Measurements from ENCODE around the gene NTM.

DNA sequence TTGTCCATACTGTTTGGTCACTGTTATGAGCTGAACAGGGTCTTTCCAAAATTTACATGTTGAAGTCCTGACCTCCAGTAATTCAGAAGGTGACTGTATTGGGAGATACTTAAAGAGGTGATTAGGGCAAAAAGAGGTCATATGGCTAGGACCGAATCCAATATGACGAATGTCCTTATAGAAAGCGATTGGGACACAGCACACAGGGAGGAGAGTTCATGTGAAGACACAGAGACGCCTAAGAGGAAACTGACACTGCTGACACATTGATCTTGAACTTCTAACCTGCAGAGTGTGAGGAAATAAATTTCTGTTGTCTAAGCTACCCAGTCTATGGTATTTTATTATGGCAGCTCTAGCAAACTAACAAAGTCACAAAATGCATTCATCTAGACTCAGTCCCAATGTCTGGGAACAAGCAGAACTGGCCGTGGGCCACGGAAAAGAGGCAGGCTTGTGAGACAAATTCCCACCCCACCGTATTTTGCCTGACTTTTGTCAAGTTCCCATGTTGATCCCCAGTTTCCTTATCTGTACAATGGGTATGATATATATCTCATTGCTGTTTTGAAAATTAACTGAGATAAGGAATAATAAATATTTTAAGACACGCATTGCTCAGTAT, 295.0 kb downstream of the NTM start:
- TF ChIP-seq YY1 (IDR thresholded peaks at IDR 0.05; ENCODE audit: extremely low read depth, insufficient replicate concordance, low read depth, low read length) = no peak
- TF ChIP-seq, protein P1, sequence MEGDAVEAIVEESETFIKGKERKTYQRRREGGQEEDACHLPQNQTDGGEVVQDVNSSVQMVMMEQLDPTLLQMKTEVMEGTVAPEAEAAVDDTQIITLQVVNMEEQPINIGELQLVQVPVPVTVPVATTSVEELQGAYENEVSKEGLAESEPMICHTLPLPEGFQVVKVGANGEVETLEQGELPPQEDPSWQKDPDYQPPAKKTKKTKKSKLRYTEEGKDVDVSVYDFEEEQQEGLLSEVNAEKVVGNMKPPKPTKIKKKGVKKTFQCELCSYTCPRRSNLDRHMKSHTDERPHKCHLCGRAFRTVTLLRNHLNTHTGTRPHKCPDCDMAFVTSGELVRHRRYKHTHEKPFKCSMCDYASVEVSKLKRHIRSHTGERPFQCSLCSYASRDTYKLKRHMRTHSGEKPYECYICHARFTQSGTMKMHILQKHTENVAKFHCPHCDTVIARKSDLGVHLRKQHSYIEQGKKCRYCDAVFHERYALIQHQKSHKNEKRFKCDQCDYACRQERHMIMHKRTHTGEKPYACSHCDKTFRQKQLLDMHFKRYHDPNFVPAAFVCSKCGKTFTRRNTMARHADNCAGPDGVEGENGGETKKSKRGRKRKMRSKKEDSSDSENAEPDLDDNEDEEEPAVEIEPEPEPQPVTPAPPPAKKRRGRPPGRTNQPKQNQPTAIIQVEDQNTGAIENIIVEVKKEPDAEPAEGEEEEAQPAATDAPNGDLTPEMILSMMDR (IDR thresholded peaks at IDR 0.05 in 2 of 3, conservative IDR thresholded peaks at IDR 0.05 in 1 of 3; ENCODE audit: borderline replicate concordance in 1 of 3, insufficient read depth in 1 of 3, low read depth in 2 of 3, low read length in 2 of 3) = no peak
- no peak for TF ChIP-seq POLR2A (IDR thresholded peaks at IDR 0.05; ENCODE audit: borderline replicate concordance, extremely low read depth, insufficient read depth, insufficient read length)
- TF ChIP-seq EZH2phosphoT487 (IDR thresholded peaks at IDR 0.05; ENCODE audit: borderline replicate concordance) = no peak
- TF ChIP-seq SRF (IDR thresholded peaks at IDR 0.05; ENCODE audit: low read depth) = no peak
- no peak for TF ChIP-seq EZH2 (IDR thresholded peaks at IDR 0.05)
- no peak for TF ChIP-seq ZBTB33 (IDR thresholded peaks at IDR 0.05; ENCODE audit: extremely low read depth, insufficient replicate concordance, low read length)
- TF ChIP-seq TCF7L2 (IDR thresholded peaks at IDR 0.05; ENCODE audit: borderline replicate concordance, extremely low read depth, insufficient read depth, insufficient read length) = no peak
- no peak for TF ChIP-seq RAD21 (IDR thresholded peaks at IDR 0.05; ENCODE audit: low read depth)
- no peak for TF ChIP-seq POLR2AphosphoS5 (IDR thresholded peaks at IDR 0.05; ENCODE audit: low read depth, low read length)
- TF ChIP-seq, protein P2, sequence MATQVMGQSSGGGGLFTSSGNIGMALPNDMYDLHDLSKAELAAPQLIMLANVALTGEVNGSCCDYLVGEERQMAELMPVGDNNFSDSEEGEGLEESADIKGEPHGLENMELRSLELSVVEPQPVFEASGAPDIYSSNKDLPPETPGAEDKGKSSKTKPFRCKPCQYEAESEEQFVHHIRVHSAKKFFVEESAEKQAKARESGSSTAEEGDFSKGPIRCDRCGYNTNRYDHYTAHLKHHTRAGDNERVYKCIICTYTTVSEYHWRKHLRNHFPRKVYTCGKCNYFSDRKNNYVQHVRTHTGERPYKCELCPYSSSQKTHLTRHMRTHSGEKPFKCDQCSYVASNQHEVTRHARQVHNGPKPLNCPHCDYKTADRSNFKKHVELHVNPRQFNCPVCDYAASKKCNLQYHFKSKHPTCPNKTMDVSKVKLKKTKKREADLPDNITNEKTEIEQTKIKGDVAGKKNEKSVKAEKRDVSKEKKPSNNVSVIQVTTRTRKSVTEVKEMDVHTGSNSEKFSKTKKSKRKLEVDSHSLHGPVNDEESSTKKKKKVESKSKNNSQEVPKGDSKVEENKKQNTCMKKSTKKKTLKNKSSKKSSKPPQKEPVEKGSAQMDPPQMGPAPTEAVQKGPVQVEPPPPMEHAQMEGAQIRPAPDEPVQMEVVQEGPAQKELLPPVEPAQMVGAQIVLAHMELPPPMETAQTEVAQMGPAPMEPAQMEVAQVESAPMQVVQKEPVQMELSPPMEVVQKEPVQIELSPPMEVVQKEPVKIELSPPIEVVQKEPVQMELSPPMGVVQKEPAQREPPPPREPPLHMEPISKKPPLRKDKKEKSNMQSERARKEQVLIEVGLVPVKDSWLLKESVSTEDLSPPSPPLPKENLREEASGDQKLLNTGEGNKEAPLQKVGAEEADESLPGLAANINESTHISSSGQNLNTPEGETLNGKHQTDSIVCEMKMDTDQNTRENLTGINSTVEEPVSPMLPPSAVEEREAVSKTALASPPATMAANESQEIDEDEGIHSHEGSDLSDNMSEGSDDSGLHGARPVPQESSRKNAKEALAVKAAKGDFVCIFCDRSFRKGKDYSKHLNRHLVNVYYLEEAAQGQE (IDR thresholded peaks at IDR 0.05; ENCODE audit: low read depth) = no peak
- TF ChIP-seq MAX (IDR thresholded peaks at IDR 0.05) = no peak

All from HCT116 (cell line).